HG03460 (cell line): ENCODE measurements around the gene ZNF835.
"Not testable (repeated sequence)": the region's sequence is repeated elsewhere in the genome, so short reads cannot be mapped to it uniquely, and the experiment has no call there.

ENCODE experiments used
- ATAC-seq: cut with Tn5 transposase; IDR thresholded peaks from one replicate; pipeline ENCODE4 v1.9.1; 2021; ENCODE audit not compliant: unreplicated experiment

The ZNF835 gene

GRCh38 chr19:56671613-56671994 lies at the start of gene ZNF835:
ZNF835 (minus strand) TSS chr19:56671757; CDS start chr19:56665198, 6,559 bp downstream.
- ATAC-seq, result no peak

- no peak for ATAC-seq
Observed at GRCh38 chr19:56720281-56720680, 48.7 kb upstream of the ZNF835 start.

GRCh38 chr19:56718231-56718630 lies 46.7 kb upstream of the ZNF835 start:
- no peak for ATAC-seq

GRCh38 chr19:56712611-56713276 lies 41.2 kb upstream of the ZNF835 start:
- no peak for ATAC-seq

- no peak for ATAC-seq
Observed at GRCh38 chr19:56710437-56710836, 38.9 kb upstream of the ZNF835 start.

GRCh38 chr19:56707821-56708220 lies 36.3 kb upstream of the ZNF835 start:
- no peak for ATAC-seq

GRCh38 chr19:56705939-56706338 lies 34.4 kb upstream of the ZNF835 start:
- no peak for ATAC-seq

- no peak for ATAC-seq
Observed at GRCh38 chr19:56701895-56702294, 30.3 kb upstream of the ZNF835 start.

- ATAC-seq, result no peak
Observed at GRCh38 chr19:56699552-56699951, 28.0 kb upstream of the ZNF835 start.

- ATAC-seq, result no peak
Observed at GRCh38 chr19:56692206-56692895, 20.8 kb upstream of the ZNF835 start.

- ATAC-seq, result no peak
Observed at GRCh38 chr19:56690670-56691069, 19.1 kb upstream of the ZNF835 start.

- ATAC-seq, result no peak
Observed at GRCh38 chr19:56689198-56689597, 17.6 kb upstream of the ZNF835 start.

- no peak for ATAC-seq
Observed at GRCh38 chr19:56687031-56687430, 15.5 kb upstream of the ZNF835 start.

- no peak for ATAC-seq
Observed at GRCh38 chr19:56683116-56683515, 11.6 kb upstream of the ZNF835 start.

GRCh38 chr19:56681702-56682101 lies 10.1 kb upstream of the ZNF835 start:
- ATAC-seq, result no peak

GRCh38 chr19:56678205-56678604 lies 6.6 kb upstream of the ZNF835 start:
- ATAC-seq, result no peak

GRCh38 chr19:56672610-56673009 lies 1.1 kb upstream of the ZNF835 start:
- not testable (repeated sequence) for ATAC-seq

GRCh38 chr19:56670961-56671612 lies 470 bp downstream of the ZNF835 start:
- ATAC-seq, result no peak

GRCh38 chr19:56670401-56670960 lies 1.1 kb downstream of the ZNF835 start:
- ATAC-seq, result no peak

GRCh38 chr19:56668676-56669075 lies 2.9 kb downstream of the ZNF835 start:
- no peak for ATAC-seq

- ATAC-seq, result no peak
Observed at GRCh38 chr19:56667311-56667870, 4.2 kb downstream of the ZNF835 start.

GRCh38 chr19:56664511-56664910 lies 7.0 kb downstream of the ZNF835 start:
- no peak for ATAC-seq
